GM18498 (cell line): ENCODE data around the gene UBAC2.
A peak's percentile ranks its signal among the peaks of the same experiment; 100 is the strongest.

Experiments used
- ATAC-seq: cut with Tn5 transposase; IDR thresholded peaks from one replicate; pipeline ENCODE4 v1.9.1; 2021; ENCODE audit warnings: mild to moderate bottlenecking, moderate library complexity; ENCODE audit not compliant: unreplicated experiment

Gene UBAC2

DNA sequence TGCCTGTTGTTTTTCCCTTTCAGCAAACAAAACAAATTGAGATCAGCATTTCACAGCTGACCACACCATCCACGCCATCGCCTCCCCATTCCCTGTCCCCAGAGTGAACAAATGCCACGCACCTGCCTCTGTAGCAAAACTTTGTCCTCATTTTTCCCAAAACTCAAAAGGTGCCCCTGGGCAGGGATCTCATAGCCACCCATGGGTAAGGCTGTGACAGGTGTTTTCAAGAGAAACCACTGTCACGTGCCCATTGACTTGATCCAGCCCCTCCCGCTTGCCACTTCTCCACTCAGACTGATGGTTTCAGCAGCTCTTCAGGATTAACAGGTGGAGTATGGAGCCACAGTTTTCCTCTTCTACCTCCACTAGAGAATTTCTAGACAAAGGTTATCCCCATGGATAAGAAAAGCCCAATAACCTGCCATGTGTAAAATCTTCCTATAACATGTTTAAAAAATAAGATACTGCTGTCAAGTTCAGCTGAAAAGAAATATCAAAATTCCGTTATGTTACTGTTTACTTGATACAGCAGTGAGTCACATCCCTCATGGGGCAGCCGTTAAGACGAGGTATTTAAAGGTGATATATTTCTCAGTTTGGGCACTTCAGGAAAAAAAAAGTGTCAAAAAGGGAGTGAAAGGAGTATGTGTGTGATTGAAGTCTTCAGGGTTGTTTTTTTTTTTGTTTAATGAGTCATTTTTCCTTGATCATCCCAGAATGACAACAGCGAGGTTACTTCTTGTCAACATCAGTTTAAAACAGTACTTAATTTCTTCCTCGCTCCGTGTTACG is 170.0 kb downstream of the UBAC2 start:
- no peak for ATAC-seq

DNA sequence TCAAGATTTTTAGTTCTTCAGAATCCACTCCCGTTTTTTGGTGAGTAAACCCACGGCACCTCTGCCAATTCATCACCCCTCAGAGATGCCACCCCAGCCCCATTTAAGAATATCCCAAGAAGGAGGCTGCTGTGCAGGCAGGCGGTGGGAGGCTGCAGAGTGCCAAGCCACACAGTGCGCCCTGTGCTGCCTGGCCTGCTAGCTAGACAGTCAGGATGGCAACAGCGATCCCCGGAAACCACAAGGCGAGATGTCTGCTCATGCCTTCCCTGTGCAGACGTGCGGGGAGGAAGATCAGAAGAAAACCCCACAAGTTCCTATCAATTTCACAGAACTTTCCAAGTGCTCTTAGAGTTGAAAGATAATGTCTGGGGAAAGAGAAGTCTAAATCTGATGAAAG is 171.3 kb downstream of the UBAC2 start:
- ATAC-seq, result no peak

DNA sequence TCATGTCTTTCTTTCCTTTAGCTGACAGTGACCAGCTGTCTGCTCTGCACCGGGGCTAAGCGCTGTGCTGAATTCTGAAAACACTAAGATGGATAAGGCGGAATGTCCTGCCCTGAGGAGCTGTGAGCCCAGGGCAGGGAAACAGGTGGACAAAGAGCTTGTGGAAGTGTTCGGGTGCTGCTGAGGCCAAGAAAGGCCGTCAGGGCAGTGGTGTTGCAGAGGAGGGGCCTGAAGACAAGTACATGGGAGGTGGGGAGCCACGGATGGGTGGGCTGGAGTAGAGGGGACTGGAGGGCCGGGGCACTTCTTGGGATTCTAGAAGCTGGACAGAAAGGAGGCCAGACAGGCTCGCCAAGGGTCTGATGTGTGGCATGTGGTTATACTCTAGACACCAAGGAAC is 172.8 kb downstream of the UBAC2 start:
- no peak for ATAC-seq

DNA sequence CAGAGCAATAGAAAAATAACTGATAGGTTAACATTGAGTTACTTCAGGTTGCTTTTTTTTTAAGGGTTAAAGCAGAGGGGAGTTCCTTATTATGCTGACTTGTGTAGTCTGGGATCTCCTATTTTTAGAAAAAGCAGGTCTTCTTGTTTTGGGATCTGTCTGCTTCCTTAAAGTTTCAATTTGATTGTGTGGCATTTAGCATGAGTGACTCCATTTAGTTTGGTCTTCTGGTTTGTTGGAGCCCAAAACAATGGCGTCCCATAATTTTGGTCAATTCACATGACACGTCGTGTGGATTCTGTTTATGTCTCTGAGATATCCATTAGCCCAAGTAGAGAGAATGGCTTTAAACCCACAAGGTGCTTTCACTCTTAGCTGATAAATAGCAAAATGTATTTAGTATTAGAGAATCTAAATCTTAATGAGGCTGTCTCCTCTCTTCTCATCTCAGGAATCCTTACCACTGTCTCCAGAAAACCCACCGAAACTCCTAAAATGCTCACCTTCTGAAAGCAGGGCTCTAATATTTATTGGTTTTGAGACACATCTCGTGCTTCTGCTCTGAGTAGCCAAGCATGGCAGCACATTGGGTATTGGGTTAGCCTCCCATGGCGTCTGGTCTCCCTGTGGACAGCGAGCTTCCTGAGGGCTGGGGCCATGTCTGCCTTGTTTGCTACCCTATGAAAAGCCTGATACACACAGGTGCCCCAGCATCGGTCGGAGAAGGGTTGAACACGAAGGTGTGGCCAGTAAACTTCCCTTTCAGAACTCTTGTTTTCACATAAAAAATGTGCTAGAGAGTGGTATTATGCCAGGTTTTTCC is 173.7 kb downstream of the UBAC2 start:
- no peak for ATAC-seq

DNA sequence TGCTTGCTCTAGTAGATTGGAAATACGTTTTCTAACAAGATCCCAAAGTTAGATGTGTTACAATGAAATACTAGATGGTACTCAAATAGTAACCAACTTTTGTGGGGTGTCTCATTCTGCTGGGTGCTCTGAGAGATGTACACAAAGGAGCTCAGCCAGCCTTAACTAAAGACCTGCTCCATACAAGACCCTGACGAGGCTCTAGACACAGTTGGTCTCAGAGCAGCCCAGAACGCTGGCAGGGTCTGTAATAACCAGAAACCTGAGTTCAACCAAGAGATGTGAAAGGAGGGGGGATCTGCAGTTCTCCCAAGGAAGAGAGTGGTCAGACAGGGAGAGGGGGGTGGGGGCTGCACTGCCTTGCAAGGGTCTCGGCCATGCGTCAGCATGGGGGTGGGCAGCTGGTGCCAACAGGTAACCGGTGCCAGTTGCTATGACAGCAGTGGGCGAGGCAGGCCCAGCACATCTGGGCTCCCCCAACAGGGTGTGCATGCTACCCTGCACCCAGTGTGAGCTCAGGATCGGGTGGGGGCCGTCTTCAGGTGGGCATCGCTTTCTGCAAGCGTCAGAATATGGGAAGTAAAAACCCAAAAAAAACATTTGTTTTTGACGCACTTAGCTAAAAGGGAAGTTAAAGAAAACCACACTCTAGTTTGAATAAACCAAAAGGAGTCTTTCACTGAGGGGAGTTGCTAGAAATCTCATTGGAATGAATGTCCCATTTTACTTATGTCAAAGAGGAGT is 174.5 kb downstream of the UBAC2 start:
- peak; percentile 45 for ATAC-seq

DNA sequence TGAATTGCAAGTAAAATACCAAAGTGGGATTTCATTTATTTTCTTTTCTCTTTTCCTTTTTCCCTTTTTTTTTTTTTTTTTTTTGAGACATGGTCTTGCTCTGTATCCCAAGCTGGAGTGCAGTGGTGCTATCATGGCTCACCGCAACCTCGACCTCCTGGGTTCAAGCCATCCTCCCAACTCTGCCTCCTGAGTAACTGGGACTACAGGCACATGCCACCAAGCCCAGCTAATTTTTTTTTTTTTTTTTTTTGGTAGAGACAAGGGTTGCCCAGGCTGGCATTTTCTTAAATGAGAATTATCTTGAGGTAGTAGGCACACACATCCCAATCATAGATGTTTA is 175.1 kb downstream of the UBAC2 start:
- ATAC-seq, result no peak

DNA sequence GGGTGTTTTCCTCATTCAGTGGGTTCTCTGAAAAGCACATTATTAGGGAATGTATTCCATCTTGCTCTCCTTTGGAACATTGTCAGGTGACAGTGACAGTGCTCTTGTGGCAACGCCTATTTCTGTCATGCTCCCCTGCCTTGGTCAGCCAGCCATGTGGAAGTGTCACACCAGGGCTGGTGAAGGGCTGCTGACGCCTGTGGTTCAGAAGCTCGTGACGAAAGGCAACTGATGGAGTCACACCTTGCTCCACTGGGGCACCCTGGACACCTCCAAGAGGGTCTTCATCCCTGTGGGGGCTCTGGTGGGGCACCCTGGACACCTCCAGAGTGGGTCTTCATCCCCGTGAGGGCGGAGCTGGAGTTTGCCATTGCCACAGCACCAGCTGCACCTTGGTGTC is 175.5 kb downstream of the UBAC2 start:
- peak; percentile 58 for ATAC-seq

DNA sequence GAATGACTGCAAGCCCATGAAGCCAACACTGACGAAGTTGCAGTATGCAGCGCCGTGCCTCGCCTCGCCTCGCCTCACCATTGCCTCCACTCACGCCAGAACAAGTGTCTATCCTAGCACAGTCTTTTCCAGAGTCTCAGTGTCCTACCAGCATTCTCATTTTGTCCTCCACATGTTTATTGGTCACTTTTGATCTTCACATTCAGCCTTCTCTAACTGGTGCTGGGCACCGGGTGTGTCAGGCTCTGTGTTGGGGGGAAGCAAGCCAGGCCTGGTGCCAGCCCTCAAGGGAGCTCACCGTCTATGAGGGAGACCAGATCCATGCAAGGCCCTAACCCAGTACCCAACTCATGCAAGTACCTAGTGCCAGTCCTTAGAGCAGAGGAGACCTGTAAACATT is 176.3 kb downstream of the UBAC2 start:
- ATAC-seq, result no peak

DNA sequence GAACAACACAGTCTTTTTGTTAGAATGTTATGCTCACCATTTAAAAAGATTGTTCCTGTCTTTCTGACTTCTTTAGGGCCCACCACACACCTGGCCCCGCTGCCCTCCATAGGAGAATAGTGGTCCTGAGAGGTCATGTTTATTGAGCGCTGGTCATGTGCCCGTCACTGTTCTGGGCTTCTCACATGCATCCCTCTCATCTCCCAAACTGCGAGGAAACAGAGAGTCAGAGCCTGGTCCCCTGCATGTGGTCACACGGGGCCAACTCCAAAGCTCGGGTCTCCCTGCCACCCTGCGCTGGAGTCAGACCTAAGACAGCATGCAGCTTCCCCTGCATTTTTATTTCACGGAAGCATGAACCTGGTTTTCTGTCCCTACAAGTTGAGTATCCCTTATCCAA is 177.0 kb downstream of the UBAC2 start:
- no peak for ATAC-seq

DNA sequence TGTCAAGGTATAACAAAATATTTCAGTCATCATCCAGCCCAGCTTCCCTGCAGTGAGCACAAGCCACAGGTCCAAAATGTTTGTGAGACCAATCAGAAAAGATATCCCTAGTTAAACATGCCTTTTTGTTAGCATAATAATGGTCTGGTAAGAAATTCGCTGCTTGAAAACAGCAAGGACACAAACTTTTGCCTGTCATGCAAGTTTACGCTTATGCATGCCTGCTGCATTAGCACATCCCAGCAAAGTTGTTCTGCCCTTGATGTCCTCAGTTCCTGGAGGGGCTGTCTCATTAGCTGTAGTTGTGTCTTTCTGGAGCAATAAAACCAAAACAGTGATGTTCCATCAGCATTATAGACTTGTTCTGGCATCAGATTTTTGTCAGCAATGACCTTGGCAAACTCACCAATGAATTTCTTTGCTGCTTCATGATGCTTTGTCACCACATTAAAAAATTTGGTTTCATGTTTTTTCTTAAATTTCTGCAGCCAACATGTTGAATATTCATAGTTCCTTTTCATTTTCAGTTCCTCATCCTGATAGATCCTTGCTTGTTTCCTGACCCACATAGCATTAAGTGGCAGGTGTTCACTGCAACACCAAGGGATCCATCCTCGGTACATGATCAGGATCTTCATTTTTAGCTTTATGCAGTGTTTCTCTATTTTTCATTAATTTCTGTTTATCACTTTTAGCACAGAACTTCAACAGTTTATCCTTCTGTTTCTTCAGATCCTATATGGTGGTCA is 178.5 kb downstream of the UBAC2 start:
- no peak for ATAC-seq

DNA sequence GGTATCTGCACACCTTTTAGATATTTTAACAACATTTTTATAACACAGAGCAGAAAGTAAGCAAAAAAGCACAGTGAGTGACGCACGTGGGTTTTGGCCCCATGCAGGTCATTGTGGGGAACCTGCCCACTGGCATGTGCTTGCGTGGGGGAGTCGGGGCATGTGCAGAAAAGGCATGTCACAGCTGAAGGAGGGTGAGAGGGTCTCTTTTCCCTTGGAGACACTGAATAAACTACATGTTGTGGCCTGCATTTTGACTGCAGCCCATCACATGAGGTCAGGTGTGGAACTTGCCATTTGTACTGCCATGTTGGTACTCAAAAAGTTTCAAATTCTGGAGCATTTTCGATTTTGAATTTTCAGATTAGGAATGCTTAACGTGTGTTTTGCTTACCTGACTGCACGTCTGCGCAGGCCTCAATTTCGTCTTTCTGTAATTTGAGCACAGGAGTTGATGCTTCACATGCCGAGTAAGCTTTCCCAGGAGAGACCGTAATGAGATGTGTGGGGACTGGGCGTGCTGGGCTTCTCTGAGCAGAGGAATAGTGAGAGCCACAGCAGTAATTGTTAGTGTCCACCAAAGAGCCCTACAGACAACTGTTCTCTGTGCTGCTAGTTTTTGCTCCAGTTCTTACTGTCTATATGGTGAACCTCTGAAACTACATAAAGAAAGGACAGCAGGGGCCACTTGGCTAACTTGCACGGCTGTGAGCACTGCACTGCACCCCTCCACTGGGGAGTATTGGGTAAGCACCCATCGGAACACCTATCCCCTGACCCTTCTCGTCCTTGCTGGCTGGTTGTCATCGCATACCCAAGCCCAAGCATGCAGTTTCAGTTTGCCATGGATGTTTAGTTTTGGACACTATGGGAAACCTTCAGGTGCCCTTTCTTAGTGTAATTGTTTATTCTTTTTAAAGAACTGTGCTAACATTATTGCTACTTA is 179.5 kb downstream of the UBAC2 start:
- ATAC-seq, result no peak

DNA sequence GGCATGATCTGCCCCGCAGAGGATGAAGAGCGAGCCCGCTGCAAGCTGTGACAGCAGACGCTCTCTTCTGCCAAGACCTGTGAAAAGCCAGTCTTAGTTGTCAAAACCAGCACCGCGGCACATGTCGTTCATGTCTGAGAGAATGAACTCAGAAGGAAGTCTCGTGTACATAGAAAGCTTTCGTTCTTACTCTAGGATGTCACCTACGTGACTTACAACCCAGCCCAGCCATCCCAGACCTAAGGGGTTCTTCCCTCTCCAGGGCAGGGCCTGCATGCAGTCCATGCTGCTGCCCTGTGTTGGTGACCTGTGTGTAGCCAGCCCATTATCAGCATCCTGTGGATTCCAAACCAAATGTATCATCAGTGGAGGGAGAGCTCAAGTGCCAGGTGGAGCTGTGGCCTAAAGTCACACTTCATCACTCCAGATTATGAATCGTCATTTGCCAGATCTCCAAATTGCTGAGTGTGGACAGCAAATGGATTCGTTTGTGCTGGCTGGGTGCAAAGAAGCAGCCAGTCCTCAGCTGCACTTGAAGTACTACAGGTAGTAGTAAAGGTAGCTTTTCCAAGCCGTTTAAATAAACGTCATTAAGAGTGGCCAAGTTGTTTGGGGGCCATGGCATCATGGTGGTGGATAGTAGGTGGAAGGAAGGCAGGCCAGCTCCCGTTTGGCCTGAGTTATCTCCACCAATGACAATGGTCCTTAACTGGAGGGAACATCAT is 180.4 kb downstream of the UBAC2 start:
- ATAC-seq, result peak; percentile 81

DNA sequence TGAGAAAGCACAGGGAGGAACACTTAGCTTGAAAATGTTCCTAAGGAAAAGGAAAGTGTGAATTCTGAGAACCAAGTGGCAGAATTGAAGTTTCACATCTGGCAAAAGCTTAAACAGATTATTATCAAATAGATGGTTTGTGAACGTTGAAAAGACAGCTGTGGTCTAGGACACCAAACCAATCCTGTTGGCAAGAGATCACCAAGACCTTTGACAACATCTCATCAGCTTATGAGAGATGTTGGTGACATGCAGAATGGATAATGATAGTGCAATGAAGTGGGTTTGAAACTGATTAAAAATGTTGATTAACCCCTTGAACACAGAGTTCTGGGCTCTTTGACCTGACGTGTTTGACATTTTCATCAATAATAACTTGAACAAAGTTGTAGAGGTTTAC is 181.1 kb downstream of the UBAC2 start:
- ATAC-seq, result no peak

DNA sequence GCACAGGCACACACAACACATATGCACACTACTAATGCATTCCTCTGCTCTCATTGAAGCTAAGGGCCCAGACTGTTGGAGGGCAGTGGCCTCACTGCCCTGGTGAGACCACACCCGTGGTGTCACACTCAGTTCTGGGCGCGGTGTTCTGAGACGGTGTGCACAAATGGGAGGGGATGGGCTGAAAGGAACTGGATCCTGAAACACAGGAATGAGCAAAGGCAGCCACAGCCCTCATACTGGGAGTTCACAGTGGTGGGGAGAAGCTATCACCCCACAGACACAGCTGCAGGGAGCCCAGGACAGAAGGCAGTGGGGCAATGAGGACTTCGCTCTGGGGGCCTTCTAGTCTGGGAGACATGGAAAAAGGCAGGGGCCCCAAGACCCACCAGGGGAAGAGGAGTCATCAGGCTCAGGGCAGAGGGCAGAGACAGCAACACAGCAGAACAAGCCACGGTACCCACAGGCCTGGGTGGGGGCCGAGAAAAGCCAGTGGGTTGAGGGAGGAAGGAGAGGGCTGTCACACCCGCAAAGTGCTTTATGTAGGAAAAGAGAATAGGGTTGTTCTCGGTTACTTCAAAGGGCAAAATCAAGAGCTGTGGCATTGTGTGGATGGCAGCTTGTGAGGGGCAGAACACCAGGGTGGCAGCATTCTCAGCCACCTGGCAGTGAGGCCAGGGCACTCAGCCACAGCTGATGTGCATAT is 181.9 kb downstream of the UBAC2 start:
- no peak for ATAC-seq

DNA sequence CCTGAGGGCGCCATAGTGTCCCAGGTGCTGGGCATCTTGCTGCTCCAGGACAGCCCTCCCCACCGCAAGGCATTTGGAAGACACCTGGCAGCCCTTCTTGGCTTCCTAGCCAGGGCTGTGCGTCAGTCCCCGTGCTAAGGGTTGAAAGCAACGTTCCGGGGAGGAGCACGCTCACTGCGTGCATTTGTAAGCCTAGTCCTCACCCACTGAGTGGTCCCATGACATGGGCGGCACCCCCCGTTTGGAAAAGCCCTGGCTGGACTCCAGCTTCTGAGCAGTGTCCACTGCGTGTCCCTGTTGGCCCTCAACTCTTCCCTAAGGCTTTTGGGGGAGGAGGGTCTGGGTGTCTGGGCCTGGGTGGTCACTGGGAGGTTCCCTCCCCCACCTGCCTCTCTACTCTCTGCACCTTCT is 182.9 kb downstream of the UBAC2 start:
- ATAC-seq, result no peak

DNA sequence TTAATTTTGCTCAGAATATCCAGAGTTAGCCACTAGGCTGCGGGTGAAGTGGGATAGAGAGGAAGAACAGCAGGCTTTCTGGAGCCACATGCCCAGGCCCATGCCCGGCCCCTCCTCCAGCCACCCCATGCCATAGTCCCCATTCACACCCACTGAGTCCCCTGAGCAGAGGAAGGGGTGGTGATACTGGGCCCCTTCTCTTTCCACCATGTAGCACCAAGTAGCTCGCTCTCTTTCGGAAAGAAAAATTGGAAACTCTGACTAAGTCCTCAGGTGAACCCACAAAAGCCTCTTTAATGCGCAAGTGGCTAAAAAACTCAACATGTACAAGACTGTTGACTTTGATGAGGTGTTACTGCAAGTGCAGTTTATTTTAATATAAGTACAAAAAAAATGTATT is 183.3 kb downstream of the UBAC2 start:
- ATAC-seq, result no peak

DNA sequence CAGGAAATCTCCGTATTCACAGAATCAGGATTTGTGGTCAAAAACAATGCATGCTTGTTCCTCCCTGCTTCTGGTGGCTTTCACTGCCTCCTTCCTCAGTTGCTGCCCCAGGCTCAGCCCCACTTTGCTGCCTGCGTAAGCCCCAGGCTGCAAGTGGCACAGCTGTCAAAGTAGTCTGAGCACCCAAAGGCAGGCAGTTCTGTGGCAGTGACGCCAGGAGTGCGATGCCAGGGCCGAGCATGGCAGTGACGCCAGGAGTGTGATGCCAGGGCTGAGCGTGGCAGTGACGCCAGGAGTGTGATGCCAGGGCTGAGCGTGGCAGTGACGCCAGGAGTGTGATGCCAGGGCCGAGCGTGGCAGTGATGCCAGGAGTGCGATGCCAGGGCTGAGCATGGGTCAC is 183.8 kb downstream of the UBAC2 start:
- no peak for ATAC-seq

DNA sequence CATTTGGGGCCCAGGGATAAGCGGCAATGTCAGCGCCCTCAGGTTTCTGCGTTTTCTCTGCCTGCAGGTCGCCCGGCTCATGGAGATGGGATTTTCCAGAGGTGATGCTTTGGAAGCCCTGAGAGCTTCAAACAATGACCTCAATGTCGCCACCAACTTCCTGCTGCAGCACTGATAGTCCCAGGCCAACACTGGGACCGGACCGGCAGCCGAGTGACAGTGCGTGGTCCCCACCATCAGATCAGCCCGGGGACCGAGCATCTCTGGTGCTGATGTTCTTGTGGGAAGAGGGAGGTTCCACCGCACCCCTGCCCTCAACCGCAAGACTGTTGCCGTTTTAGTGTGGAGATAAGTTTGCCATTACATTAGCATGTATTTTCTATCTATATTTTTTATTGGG is 184.5 kb downstream of the UBAC2 start:
- no peak for ATAC-seq

DNA sequence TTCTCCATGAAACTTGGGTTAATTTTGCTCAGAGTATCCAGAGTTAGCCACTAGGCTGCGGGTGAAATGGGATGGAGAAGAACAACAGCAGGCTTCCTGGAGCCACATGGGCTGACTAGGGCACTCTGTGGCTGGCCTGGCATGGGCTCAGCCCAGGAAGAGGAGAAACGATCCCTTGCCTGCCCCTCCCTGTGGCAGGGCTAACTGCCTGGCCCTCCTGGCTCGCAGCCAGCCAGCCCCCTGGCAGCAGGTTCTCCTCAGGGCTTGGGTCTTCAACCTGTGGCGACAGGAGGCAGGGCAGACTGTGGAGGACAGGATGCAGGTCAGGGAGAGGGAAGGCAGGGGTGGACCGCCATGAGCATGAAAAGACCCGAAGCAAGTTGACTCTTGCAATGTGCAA is 185.3 kb downstream of the UBAC2 start:
- ATAC-seq, result no peak
